SKM-1 treated with dmso at 0.1 percent for 144 hours (cell line): ENCODE results near the gene CISD3.

ENCODE experiments used
- DNase-seq: peaks from one replicate; lab custom pipeline; 2025; ENCODE audit not compliant: unreplicated experiment; lab: John Stamatoyannopoulos, UW

Gene CISD3

GRCh38 chr17:38766341-38766740, 36.2 kb downstream of the CISD3 start:
- no peak for DNase-seq

- no peak for DNase-seq
Measured at GRCh38 chr17:38768417-38768816, 38.3 kb downstream of the CISD3 start.

GRCh38 chr17:38773258-38773657, 43.1 kb downstream of the CISD3 start:
- no peak for DNase-seq

GRCh38 chr17:38777641-38778250, 47.6 kb downstream of the CISD3 start:
- no peak for DNase-seq

- DNase-seq: no peak
Measured at GRCh38 chr17:38779965-38780752, 50.0 kb downstream of the CISD3 start.

GRCh38 chr17:38783227-38783626, 53.1 kb downstream of the CISD3 start:
- DNase-seq: no peak
